Testis (tissue), 2 donors: ENCODE results near the gene RNF157.

Source experiments
- POLR2A ChIP-seq: fragments of 450-650 bp; IDR thresholded peaks from one replicate; pipeline ENCODE4 v1.6.1; 2017; ENCODE audit warnings: antibody characterized with exemption, mild to moderate bottlenecking, moderate library complexity
- TF ChIP-seq, protein P1 (sequence below), 3 experiments: fragments of 450-650 bp in 2 of 3; fragments of 200-600 bp in 1 of 3; sonication (generic) in 1 of 3; IDR thresholded peaks; one replicate each; pipeline ENCODE4 v1.5.1; 2016 to 2019; ENCODE audit warnings: antibody characterized with exemption in 3 of 3, mild to moderate bottlenecking in 2 of 3, moderate library complexity in 1 of 3

DNA sequence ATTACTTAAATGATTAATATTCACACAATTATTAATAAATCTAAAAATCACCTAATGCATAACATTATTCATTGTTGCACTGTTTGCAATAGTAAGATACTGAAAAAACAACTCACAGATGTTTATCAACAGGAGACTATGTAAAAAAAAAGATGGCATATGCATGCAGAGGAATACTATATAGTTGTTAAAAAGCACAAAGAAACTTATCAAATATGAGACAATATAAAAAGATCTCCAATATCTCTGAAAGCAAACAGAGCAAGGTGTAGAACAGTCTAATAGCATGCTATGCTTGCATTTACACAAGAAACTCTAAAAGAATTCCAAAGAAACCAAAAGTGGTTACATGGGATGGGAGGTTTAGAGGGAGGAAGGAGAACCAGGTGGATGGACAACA, 3.7 kb downstream of the RNF157 start:
- no peak for TF ChIP-seq POLR2A
- TF ChIP-seq, protein P1, sequence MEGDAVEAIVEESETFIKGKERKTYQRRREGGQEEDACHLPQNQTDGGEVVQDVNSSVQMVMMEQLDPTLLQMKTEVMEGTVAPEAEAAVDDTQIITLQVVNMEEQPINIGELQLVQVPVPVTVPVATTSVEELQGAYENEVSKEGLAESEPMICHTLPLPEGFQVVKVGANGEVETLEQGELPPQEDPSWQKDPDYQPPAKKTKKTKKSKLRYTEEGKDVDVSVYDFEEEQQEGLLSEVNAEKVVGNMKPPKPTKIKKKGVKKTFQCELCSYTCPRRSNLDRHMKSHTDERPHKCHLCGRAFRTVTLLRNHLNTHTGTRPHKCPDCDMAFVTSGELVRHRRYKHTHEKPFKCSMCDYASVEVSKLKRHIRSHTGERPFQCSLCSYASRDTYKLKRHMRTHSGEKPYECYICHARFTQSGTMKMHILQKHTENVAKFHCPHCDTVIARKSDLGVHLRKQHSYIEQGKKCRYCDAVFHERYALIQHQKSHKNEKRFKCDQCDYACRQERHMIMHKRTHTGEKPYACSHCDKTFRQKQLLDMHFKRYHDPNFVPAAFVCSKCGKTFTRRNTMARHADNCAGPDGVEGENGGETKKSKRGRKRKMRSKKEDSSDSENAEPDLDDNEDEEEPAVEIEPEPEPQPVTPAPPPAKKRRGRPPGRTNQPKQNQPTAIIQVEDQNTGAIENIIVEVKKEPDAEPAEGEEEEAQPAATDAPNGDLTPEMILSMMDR (IDR thresholded peaks at IDR 0.05), result no peak
